ENCODE data around the gene TAF4. TPM values are rescaled to one million over a fixed set of nuclear protein-coding genes. Genes with fewer than 3 reads are reported as not detected.

The TAF4 gene
- total and polyA plus RNA-seq, 8 donors: 5.7 to 15.2 (median 8.4) TPM

GRCh38 chr20:62051144-62051543, 14.5 kb downstream of the TAF4 start:
- H3K36me3 ChIP-seq: no peaks in the 10 kb centered on the region
- H3K4me1 ChIP-seq: no peaks in the 10 kb centered on the region
- no peak for TF ChIP-seq CTCF (IDR thresholded peaks at IDR 0.05)
- H3K4me3 ChIP-seq: no peak overlapping the region
- no peaks in the 10 kb centered on the region for H3K27me3 ChIP-seq
- intact Hi-C loops (cut with DNase I): no loop called here
- WGBS, 2 donors: 72 to 74% methylated on average over 15 to 16 of the region's 16 CpGs
- H3K9me3 ChIP-seq: no peaks in the 10 kb centered on the region
- DNase-seq (peak in 1 of 6 donors; percentile 39), FAIRE-seq (no peak), ATAC-seq (peak in 1 of 4 donors; percentile 14)
- H3K27ac ChIP-seq: no peak overlapping the region

- Histone ChIP-seq H3K27ac (no peak overlapping the region), H3K36me3 (no peaks in the 10 kb centered on the region), H3K4me3 (no peak overlapping the region), H3K9me3 (no peaks in the 10 kb centered on the region), H3K4me1 (no peaks in the 10 kb centered on the region), H3K27me3 (no peaks in the 10 kb centered on the region)
- 76 to 78% methylated on average over 18 of the region's 18 CpGs for WGBS, 2 donors
- FAIRE-seq (no peak), ATAC-seq (peak in 1 of 4 donors; percentile 51), DNase-seq (peak in 1 of 6 donors; percentile 36)
- intact Hi-C loops (cut with DNase I): no loop called here
- no peak for TF ChIP-seq CTCF (IDR thresholded peaks at IDR 0.05)
Measured at GRCh38 chr20:62050166-62051120, 15.2 kb downstream of the TAF4 start.

- FAIRE-seq: no peak
- peak in 1 of 6 donors; percentile 38 for DNase-seq
- no peaks in the 10 kb centered on the region for H3K27me3 ChIP-seq
- H3K36me3 ChIP-seq: no peaks in the 10 kb centered on the region
- H3K27ac ChIP-seq: no peak overlapping the region
- no peak for TF ChIP-seq CTCF (IDR thresholded peaks at IDR 0.05)
- H3K9me3 ChIP-seq: no peaks in the 10 kb centered on the region
- no peaks in the 10 kb centered on the region for H3K4me1 ChIP-seq
- no peak for ATAC-seq
- WGBS, 2 donors: 81 to 82% methylated on average over 22 of the region's 22 CpGs
- no peak overlapping the region for H3K4me3 ChIP-seq
- intact Hi-C loops (cut with DNase I): no loop called here
Measured at GRCh38 chr20:62049342-62050165, 16.1 kb downstream of the TAF4 start.

- no peak overlapping the region for H3K4me3 ChIP-seq
- H3K9me3 ChIP-seq: no peaks in the 10 kb centered on the region
- WGBS, 2 donors: 87 to 91% methylated on average over 18 of the region's 18 CpGs
- no peak for FAIRE-seq
- TF ChIP-seq CTCF (IDR thresholded peaks at IDR 0.05): no peak
- intact Hi-C loops (cut with DNase I): no loop called here
- no peak for ATAC-seq
- H3K4me1 ChIP-seq: peaks cover 0 to 2% (median 0%) of the 10 kb centered on the region in 3 donors
- no peak overlapping the region for H3K27ac ChIP-seq
- H3K36me3 ChIP-seq: no peaks in the 10 kb centered on the region
- peak in 1 of 6 donors; percentile 43 for DNase-seq
- no peaks in the 10 kb centered on the region for H3K27me3 ChIP-seq
Measured at GRCh38 chr20:62048821-62049291, 16.8 kb downstream of the TAF4 start.
